ENCODE measurements around the gene RANBP1. TPM values are rescaled to one million over a fixed set of nuclear protein-coding genes. Genes with fewer than 3 reads are reported as not detected.

Gene RANBP1
- total RNA-seq, 2 donors from 2014 or later, result 194 to 256 TPM

Other genes starting within 250 kb of the RANBP1 start
- 100 to 1,000 TPM in 1 of 2 donors, 10 to 100 TPM in 1; 97.4 to 101 TPM for gene COMT, start 174.3 kb upstream of the RANBP1 start, total RNA-seq
- 10 to 100 TPM; 21.3 to 23.4 TPM for gene TXNRD2, start 174.3 kb upstream of the RANBP1 start, total RNA-seq
- 1 to 10 TPM; 1.7 to 5.5 TPM for gene ARVCF, start 99.3 kb upstream of the RANBP1 start, total RNA-seq
- 10 to 100 TPM; 35.5 to 43.0 TPM for gene TANGO2, start 95.0 kb upstream of the RANBP1 start, total RNA-seq
- gene DGCR8, start 35.9 kb upstream of the RANBP1 start, total RNA-seq, result 10 to 100 TPM; 44.2 to 46.6 TPM
- gene TRMT2A, start 1.1 kb downstream of the RANBP1 start, total RNA-seq, result 10 to 100 TPM; 55.6 to 56.8 TPM
- gene ZDHHC8, start 15.7 kb downstream of the RANBP1 start, total RNA-seq, result 10 to 100 TPM; 41.6 to 47.6 TPM
- not detected for gene CCDC188, start 35.0 kb downstream of the RANBP1 start, total RNA-seq
- 1 to 10 TPM; 1.4 to 1.5 TPM for gene RTN4R, start 152.2 kb downstream of the RANBP1 start, total RNA-seq
- 10 to 100 TPM; 23.3 to 31.8 TPM for gene DGCR6L, start 204.0 kb downstream of the RANBP1 start, total RNA-seq